ENCODE measurements around the gene NQO2. TPM values are rescaled to one million over a fixed set of nuclear protein-coding genes. Genes with fewer than 3 reads are reported as not detected.

The NQO2 gene
- total and polyA plus RNA-seq, 5 donors: 38.1 to 71.0 (median 50.2) TPM

GRCh38 chr6:2977799-2978590 lies 21.7 kb upstream of the NQO2 start:
- WGBS: 86% methylated on average over 3 of the region's 3 CpGs

GRCh38 chr6:2978923-2979322 lies 20.8 kb upstream of the NQO2 start:
- WGBS: 63% methylated on average over 4 of the region's 4 CpGs
- peaks cover 9% of the 10 kb centered on the region for H3K4me1 ChIP-seq (ENCODE audit: control insufficient read depth, insufficient read depth, low read length)
- ATAC-seq (no peak), DNase-seq (no peak)
- intact Hi-C loops (cut with DNase I): no loop called here
- H3K9me3 ChIP-seq (ENCODE audit: control insufficient read depth, low read length): no peaks in the 10 kb centered on the region
- no peak overlapping the region for H3K4me3 ChIP-seq (ENCODE audit: low read length)
- H3K27me3 ChIP-seq (ENCODE audit: control insufficient read depth, insufficient read depth): no peaks in the 10 kb centered on the region
- H3K27ac ChIP-seq (ENCODE audit: low read length): no peak overlapping the region

More at GRCh38 chr6:2977799-2978590, 21.7 kb upstream of the NQO2 start:
- no peak overlapping the region for H3K27ac ChIP-seq (ENCODE audit: low read length)
- intact Hi-C loops (cut with DNase I): no loop called here
- no peak overlapping the region for H3K4me3 ChIP-seq (ENCODE audit: low read length)
- H3K9me3 ChIP-seq (ENCODE audit: control insufficient read depth, low read length): no peaks in the 10 kb centered on the region
- no peak for DNase-seq
- H3K4me1 ChIP-seq (ENCODE audit: control insufficient read depth, insufficient read depth, low read length): peaks cover 9% of the 10 kb centered on the region
- ATAC-seq: no peak
- H3K27me3 ChIP-seq (ENCODE audit: control insufficient read depth, insufficient read depth): no peaks in the 10 kb centered on the region

GRCh38 chr6:2979819-2980464 lies 19.8 kb upstream of the NQO2 start:
- Histone ChIP-seq H3K27ac (ENCODE audit: low read length) (no peak overlapping the region), H3K27me3 (ENCODE audit: control insufficient read depth, insufficient read depth) (no peaks in the 10 kb centered on the region), H3K9me3 (ENCODE audit: control insufficient read depth, low read length) (no peaks in the 10 kb centered on the region), H3K4me1 (ENCODE audit: control insufficient read depth, insufficient read depth, low read length) (peaks cover 9% of the 10 kb centered on the region), H3K4me3 (ENCODE audit: low read length) (no peak overlapping the region)
- DNase-seq (no peak), ATAC-seq (peak in 1 of 2 donors; percentile 13)
- intact Hi-C loops (cut with DNase I): loop anchor here in 2 of 4 donors (10.0 kb wide), 2 partner anchors 45 to 135 kb away; partner anchors contain the start of gene SERPINB1 (in 1 of the 2)
- 58% methylated on average over 2 of the region's 2 CpGs for WGBS

GRCh38 chr6:2980465-2980855 lies 19.2 kb upstream of the NQO2 start:
- H3K27ac ChIP-seq (ENCODE audit: low read length): no peak overlapping the region
- ATAC-seq (no peak), DNase-seq (no peak)
- no peaks in the 10 kb centered on the region for H3K27me3 ChIP-seq (ENCODE audit: control insufficient read depth, insufficient read depth)
- intact Hi-C loops (cut with DNase I): loop anchor here in 2 of 4 donors (10.0 kb wide), 2 partner anchors 46 to 136 kb away; partner anchors contain the start of gene SERPINB1 (in 1 of the 2)
- H3K4me1 ChIP-seq (ENCODE audit: control insufficient read depth, insufficient read depth, low read length): peaks cover 9% of the 10 kb centered on the region
- no peak overlapping the region for H3K4me3 ChIP-seq (ENCODE audit: low read length)
- H3K9me3 ChIP-seq (ENCODE audit: control insufficient read depth, low read length): no peaks in the 10 kb centered on the region
- WGBS: 94% methylated on average over 3 of the region's 3 CpGs

- Histone ChIP-seq H3K27ac (ENCODE audit: low read length) (peak overlapping the region; percentile 19), H3K4me1 (ENCODE audit: control insufficient read depth, insufficient read depth, low read length) (peaks cover 10% of the 10 kb centered on the region), H3K4me3 (ENCODE audit: low read length) (no peak overlapping the region), H3K9me3 (ENCODE audit: control insufficient read depth, low read length) (no peaks in the 10 kb centered on the region), H3K27me3 (ENCODE audit: control insufficient read depth, insufficient read depth) (no peaks in the 10 kb centered on the region)
- intact Hi-C loops (cut with DNase I): loop anchor here in 2 of 4 donors (10.0 kb wide), 2 partner anchors 48 to 138 kb away; partner anchors contain the start of gene SERPINB1 (in 1 of the 2)
- 75% methylated on average over 4 of the region's 4 CpGs for WGBS
- DNase-seq: no peak
- ATAC-seq: peak in 1 of 2 donors; percentile 64
Observed at GRCh38 chr6:2982426-2983117, 17.1 kb upstream of the NQO2 start.

GRCh38 chr6:2984738-2985406 lies 14.8 kb upstream of the NQO2 start:
- DNase-seq (no peak), ATAC-seq (no peak)
- intact Hi-C loops (cut with DNase I): loop anchor here in 3 of 4 donors (5.0 to 10.0 kb wide), 5 partner anchors 33 to 140 kb away; partner anchors contain the start of gene SERPINB1 (in 1 of the 3)
- H3K27ac ChIP-seq (ENCODE audit: low read length): no peak overlapping the region
- no peaks in the 10 kb centered on the region for H3K9me3 ChIP-seq (ENCODE audit: control insufficient read depth, low read length)
- WGBS: 92% methylated on average over 12 of the region's 12 CpGs
- no peaks in the 10 kb centered on the region for H3K27me3 ChIP-seq (ENCODE audit: control insufficient read depth, insufficient read depth)
- H3K4me1 ChIP-seq (ENCODE audit: control insufficient read depth, insufficient read depth, low read length): peaks cover 8% of the 10 kb centered on the region
- no peak overlapping the region for H3K4me3 ChIP-seq (ENCODE audit: low read length)

GRCh38 chr6:2986722-2987221 lies 12.9 kb upstream of the NQO2 start:
- no peak overlapping the region for H3K27ac ChIP-seq (ENCODE audit: low read length)
- H3K4me1 ChIP-seq (ENCODE audit: control insufficient read depth, insufficient read depth, low read length): peaks cover 5% of the 10 kb centered on the region
- intact Hi-C loops (cut with DNase I): loop anchor here in 3 of 4 donors (5.0 to 10.0 kb wide), 5 partner anchors 34 to 142 kb away; partner anchors contain the start of gene SERPINB1 (in 1 of the 3)
- H3K9me3 ChIP-seq (ENCODE audit: control insufficient read depth, low read length): no peaks in the 10 kb centered on the region
- DNase-seq (no peak), ATAC-seq (no peak)
- H3K4me3 ChIP-seq (ENCODE audit: low read length): no peak overlapping the region
- H3K27me3 ChIP-seq (ENCODE audit: control insufficient read depth, insufficient read depth): no peaks in the 10 kb centered on the region
- WGBS: 22% methylated on average over 4 of the region's 4 CpGs

GRCh38 chr6:2988094-2988425 lies 11.6 kb upstream of the NQO2 start:
- DNase-seq: no peak
- peak overlapping the region; percentile 85 for H3K4me3 ChIP-seq (ENCODE audit: low read length)

GRCh38 chr6:2988426-2989331 lies 11.0 kb upstream of the NQO2 start:
- H3K9me3 ChIP-seq (ENCODE audit: control insufficient read depth, low read length): no peaks in the 10 kb centered on the region
- H3K4me1 ChIP-seq (ENCODE audit: control insufficient read depth, insufficient read depth, low read length): peaks cover 2% of the 10 kb centered on the region
- DNase-seq (peak; percentile 95 to 97 (median 96)), ATAC-seq (peak; percentile 91 to 93)
- peak overlapping the region; percentile 85 for H3K4me3 ChIP-seq (ENCODE audit: low read length)
- no peaks in the 10 kb centered on the region for H3K27me3 ChIP-seq (ENCODE audit: control insufficient read depth, insufficient read depth)
- intact Hi-C loops (cut with DNase I): loop anchor here in 3 of 4 donors (5.0 to 10.0 kb wide), 5 partner anchors 36 to 144 kb away; partner anchors contain the start of gene SERPINB1 (in 1 of the 3)
- peak overlapping the region; percentile 100 for H3K27ac ChIP-seq (ENCODE audit: low read length)
- WGBS: under 1% methylated on average over 64 of the region's 64 CpGs

More at GRCh38 chr6:2988094-2988425, 11.6 kb upstream of the NQO2 start:
- Histone ChIP-seq H3K9me3 (ENCODE audit: control insufficient read depth, low read length) (no peaks in the 10 kb centered on the region), H3K27me3 (ENCODE audit: control insufficient read depth, insufficient read depth) (no peaks in the 10 kb centered on the region), H3K4me1 (ENCODE audit: control insufficient read depth, insufficient read depth, low read length) (peaks cover 2% of the 10 kb centered on the region), H3K27ac (ENCODE audit: low read length) (peak overlapping the region; percentile 100)
- 16% methylated on average over 2 of the region's 2 CpGs for WGBS
- intact Hi-C loops (cut with DNase I): loop anchor here in 3 of 4 donors (5.0 to 10.0 kb wide), 5 partner anchors 36 to 143 kb away; partner anchors contain the start of gene SERPINB1 (in 1 of the 3)
- ATAC-seq: no peak
